NCI-H226 (cell line): ENCODE results near the gene MTHFD1.
A peak's percentile ranks its signal among the peaks of the same experiment; 100 is the strongest.

ENCODE experiments used
- DNase-seq: peaks from one replicate; pipeline ENCODE4 v3.0.0-alpha.2; 2015

MTHFD1 gene

DNA sequence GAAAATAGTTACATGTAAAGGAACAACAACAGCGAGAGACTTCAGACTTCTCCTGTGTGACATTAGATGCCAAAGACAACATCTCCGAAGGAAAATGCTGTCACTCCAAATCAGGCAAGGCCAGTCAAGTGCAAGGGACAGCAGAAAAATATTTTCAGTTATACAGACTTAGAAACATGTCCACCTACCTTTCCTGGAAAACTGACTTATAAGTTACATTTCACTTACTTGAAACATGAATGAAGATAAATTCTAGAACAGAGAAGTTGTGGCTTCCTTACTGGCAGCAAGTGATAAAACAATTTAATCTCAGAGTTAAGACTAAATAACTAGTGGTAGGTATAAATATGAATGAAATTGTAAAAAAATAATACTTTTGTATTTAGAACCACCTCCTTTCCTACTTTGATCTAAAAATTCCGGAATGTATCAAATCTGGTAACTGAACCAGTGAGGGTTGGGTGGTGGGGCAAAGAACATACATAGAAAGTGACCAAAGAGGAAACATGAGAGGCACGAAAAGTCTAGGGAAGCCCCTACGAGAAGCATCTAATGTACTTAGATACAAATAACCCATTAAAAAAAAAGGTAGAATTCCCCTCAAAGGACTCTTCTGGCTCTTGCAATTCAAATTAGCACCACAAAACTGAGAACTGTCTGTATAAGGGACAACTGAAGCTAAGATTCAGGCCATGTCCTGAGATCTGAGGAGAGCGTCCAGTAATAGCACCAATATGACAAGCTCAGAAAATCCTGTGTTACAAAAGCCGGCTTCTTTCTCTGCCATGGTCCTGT lies 21.2 kb downstream of the MTHFD1 start:
- no peak for DNase-seq

- peak; percentile 92 for DNase-seq
Measured at GRCh38 chr14:64410084-64410774, 22.1 kb downstream of the MTHFD1 start.

- no peak for DNase-seq
Measured at GRCh38 chr14:64411001-64411400, 22.8 kb downstream of the MTHFD1 start.

DNA sequence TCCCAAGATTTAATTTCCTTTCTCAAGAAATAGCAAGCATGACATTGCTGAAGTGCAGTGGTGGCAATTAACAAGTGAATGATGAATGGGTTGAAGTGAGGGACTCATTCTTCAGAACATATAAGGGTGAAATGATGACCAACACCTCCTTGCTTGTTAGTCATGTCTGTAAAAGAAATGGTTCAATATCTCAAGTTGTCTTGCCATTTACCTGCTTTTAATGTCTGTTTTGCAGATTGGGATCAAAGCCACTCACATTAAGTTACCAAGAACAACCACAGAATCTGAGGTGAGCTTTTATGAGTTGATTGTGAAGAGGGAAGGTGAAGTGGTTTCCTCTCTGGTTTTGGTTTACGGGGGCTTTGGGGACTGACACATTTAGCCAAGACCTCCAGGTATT lies 24.1 kb downstream of the MTHFD1 start:
- DNase-seq, result no peak

DNA sequence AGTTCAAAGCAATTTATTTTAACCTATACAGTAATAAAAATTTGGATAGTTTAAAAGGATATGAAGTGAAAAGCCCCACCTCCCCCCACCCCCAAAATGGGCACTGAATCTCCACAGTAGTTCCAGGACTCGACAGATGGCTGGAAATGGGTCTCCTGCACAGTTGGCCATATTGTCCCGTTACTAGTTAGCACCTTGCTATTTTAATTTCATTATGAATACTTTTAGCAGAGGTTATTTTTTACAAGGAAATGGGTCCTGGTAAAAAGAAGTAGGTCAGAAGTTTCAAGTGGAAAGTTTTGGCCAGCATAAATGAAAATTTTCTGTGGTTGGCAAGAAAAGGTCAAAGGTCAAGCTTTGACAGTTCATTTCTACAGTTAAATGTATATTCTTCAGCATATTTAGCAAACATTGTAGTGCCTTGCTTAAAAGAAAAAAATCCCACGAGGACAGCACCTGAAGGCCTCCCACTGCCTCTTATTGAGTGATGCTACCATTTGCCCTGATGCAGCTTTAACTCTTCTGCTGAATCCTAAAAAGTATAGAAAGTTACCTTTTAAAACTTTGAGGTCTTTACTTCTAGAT lies 28.3 kb downstream of the MTHFD1 start:
- DNase-seq, result no peak

DNA sequence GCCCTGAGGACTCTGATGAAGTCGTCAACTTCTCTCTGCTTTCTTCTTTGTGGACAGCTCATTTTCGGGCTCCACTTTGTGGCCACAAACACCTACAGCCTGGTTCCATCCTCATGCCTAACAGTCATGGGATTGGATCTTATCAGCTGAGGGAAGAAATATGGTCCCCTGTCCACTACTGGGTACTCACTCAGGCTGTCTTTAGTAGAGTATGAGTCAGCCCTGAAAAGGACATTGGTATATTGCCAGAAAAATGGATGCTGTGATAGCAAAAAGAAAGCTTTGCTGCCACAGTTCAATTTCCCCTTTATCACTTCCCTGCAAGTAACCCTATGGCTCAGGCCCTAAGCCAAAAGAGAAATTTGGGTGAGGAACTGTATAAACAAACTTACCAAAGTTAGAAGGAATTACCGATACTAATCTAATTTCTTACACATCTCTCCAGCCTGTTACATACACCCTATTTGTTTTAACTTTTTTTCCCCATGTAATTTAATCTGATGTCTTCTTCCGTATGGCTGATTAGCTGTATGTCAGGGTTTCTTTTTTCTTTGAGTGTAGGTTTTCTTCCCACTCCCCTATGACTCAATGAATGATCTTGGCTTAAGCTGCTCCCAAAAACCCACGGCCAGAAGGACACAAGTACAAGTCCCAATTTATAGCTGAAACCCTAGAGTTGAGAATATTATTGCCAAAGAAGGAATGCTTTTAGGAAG lies 29.1 kb downstream of the MTHFD1 start:
- DNase-seq, result no peak

DNA sequence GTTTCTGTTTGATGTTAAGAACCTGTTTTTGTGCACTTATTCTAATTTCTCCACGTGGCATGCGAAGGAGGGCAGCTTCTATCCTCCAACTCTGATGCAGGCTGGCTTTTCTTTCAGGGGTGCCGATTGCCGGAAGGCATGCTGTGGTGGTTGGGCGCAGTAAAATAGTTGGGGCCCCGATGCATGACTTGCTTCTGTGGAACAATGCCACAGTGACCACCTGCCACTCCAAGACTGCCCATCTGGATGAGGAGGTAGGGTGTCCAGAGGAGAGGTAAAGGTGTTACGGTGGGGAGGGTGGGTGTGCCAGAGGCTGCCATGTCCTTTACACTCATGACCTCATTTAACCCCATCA lies 29.6 kb downstream of the MTHFD1 start:
- DNase-seq, result no peak

- no peak for DNase-seq
Measured at GRCh38 chr14:64419003-64419402, 30.9 kb downstream of the MTHFD1 start.

DNA sequence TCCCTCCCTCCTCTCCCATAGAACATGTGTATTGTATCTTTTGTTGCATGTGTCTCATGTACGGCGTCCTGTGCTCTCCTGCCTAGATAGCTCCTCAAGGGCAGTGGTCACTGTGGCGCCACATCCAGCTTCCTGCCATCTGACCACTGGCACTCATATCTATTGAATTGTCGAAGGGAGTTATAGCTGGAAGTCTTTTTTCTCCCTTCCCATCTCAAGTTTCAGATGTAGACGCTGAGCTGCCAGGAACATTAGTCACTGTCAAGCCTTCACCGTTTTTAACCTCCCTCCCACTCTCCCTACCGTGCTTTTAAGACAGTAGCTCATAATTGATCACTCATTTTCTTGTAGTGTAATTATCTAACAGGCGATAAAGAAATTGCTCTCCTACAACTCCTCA lies 33.0 kb downstream of the MTHFD1 start:
- DNase-seq, result peak; percentile 83

DNA sequence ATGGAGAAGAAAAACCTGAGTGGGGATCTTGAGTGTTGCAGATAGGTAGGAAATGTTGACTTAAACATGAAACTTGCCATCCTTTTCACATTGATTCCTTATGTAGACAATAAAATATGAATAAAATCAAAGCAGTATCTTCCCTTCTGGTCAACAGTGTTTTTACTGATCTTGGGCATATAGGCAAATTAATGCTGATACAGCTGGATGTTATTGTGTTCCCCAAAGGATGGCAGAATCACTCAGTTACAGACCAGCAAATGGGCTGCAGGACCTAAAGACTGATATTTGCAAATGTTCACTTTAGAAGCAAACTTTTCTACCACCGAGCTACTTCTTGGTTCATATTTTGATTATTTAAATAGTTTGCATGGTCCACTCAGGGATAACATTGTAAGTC lies 33.9 kb downstream of the MTHFD1 start:
- no peak for DNase-seq

DNA sequence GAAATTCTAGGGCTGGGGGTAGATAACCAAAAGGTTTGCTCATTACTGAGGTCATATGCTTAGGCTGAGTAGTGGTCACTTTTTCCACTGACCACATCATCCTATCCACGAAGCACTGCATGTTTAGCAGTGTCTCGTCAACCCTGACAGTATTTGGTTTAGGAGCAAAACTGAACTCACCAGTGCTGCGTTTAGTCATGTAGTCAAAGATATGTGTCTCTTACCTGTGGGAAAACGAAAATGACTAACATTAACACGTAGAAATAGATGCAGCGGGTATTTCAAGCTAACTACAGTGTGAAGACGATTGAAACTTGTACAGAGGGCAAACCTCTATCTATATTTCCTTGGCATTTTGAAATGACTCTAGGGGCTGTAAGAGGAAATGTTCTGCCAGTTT lies 34.6 kb downstream of the MTHFD1 start:
- DNase-seq, result no peak

DNA sequence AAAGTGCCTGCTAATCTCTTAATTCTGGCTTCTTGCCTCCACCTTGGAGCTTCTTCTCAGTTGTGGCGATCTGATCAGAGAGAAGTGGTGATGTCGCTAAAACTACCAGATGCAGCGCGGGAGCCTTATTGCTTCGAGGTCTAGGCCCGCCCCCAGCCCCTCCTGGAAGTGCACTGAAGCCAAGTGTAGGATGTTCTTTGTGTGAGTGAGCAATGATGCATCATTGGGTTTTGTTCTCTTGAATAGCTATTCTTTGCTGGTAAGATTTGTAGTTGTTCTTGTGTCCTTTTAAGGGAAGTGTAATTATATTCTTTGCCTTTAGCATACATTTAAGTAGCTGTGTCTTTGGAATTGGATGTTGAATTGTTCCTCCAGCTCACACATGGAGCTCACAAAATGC lies 35.8 kb downstream of the MTHFD1 start:
- DNase-seq, result peak; percentile 23

GRCh38 chr14:64434528-64434927 lies 46.4 kb downstream of the MTHFD1 start:
- peak; percentile 51 for DNase-seq

DNA sequence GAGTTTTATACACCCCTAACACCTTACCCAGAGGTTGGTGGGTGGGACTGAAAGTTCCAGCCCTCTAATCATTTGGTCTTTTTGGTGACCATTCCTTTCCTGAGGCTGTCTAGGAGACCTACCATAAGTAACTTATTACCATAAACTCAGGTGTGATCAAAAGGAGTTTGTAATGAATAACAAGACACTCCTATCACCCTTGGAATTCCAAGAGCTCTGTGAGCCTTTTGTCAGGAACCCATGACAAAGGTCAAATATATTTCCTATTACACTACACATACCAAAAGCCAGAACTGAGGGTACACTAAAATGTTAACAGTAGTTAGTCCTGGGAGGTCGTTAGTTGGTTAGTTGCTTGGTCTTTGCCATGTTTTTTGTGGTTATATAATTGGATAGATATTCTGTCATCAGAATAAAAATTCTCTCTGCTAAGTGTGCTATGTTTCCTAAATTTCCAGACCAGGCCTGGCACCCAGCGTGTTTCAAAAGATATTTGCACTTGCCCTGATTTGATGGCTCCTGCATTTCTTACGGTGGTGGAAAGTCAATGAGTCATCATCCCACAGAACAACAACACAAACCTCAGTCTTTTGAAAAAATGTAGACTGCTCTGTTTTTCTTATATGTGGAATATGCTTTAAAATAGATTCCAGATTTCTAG lies 50.2 kb downstream of the MTHFD1 start:
- DNase-seq, result peak; percentile 75

GRCh38 chr14:64439141-64439540 lies 51.0 kb downstream of the MTHFD1 start:
- DNase-seq, result no peak

- DNase-seq, result no peak
Measured at GRCh38 chr14:64440494-64440893, 52.3 kb downstream of the MTHFD1 start.

- DNase-seq, result no peak
Measured at GRCh38 chr14:64442300-64442988, 54.3 kb downstream of the MTHFD1 start.

GRCh38 chr14:64444140-64444539 lies 56.0 kb downstream of the MTHFD1 start:
- DNase-seq, result no peak

DNA sequence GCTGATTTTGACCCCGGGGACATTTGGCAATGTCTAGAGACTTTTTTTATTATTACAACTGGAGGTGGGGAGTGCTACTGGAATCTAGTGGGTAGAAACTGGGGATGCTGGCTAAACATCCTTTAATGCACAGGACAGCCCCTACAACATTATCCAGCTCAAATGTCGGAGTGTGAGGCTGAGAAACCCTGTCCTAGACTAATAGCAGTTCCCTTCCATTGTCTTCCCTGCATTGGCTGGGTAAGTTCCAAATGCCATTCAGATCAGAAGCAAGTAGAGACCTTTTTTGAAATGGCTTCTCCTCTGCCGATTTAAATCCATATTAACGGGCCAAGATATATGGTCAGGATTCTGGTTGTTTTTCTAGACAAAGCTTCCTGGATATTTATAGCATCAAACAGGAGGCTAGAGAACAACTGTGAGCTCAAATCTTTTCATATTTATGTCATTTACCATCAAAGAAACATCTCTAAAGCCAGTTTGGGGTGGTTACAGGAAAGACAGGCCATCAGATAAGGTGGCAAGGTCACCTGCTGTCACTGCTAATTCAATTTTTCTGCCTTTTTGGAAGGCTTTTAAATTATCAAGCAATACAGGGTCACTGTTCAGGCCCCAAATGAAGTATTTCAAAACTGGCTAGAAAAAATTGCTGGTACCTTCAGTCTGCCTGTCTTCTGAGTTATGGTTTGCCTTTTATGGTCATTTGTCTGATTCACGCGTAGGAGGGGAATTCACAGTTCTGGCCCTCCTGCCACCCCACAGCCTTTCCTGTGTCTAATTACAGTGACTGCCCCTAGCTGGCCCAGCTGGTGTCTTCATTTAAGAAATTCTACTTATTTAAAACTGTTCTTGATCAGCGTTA lies 57.1 kb downstream of the MTHFD1 start:
- DNase-seq, result peak; percentile 65

- no peak for DNase-seq
Measured at GRCh38 chr14:64447876-64448670, 59.9 kb downstream of the MTHFD1 start.

DNA sequence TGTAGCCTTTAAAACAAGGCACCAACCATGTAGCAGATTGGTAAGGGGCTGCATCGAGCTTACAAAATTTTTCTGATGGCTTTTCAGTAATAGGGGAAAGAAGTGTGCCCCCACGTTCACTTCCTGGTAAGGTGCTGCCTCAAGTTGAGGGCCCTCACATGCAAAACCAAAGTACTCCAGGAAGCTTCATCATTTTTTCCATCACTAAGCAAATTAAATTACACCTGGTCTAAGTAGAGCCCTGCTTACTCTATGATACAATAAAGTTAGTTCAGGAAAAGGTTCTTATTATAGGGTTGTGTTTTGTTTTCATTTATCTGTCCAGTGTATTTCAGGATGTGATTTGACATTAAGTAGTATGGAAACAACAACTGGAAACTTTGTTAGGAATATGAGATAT lies 62.1 kb downstream of the MTHFD1 start:
- no peak for DNase-seq
